GM12878 (cell line): ENCODE measurements around the gene ARHGAP22. TPM values are rescaled to one million over a fixed set of nuclear protein-coding genes. Genes with fewer than 3 reads are reported as not detected.

Experiments
- ATAC-seq: fragments of 200-7000 bp; cut with Tn5 transposase; 3 replicates; pipeline ENCODE4 v1.9.1; 2020; ENCODE audit warnings: mild to moderate bottlenecking, moderate library complexity
- BruUV-seq: library from RNA; stranded (reverse); fragments of 400-500 nt; replicated peaks from 2 replicates; lab custom pipeline; 2021; lab: Mats Ljungman, UMichigan
- CTCF ChIA-PET: fragments of 300-600 bp; sonication (Branson Sonifier 250); formaldehyde crosslinking; extraction: SDS; loops from one replicate; lab custom pipeline; 2021; ENCODE audit warnings: inconsistent platforms; lab: Yijun Ruan, JAX
- POLR2A ChIA-PET: fragments of 350-600 bp; formaldehyde crosslinking; extraction: SDS; loops from one replicate; lab custom pipeline; 2021; ENCODE audit warnings: inconsistent platforms; lab: Charles Lee
- RAD21 ChIA-PET: fragments of 300-600 bp; sonication (Branson Sonifier 250); formaldehyde crosslinking; loops from one replicate; lab custom pipeline; 2023; ENCODE audit warnings: antibody characterized with exemption; ENCODE audit not compliant: unreplicated experiment; lab: Charles Lee
- SMC1A ChIA-PET: fragments of 300-600 bp; sonication (Branson Sonifier 250); formaldehyde crosslinking; loops from one replicate; lab custom pipeline; 2023; ENCODE audit not compliant: unreplicated experiment, uncharacterized antibody; lab: Charles Lee
- DNase-seq: peaks from one replicate; pipeline ENCODE4 v3.0.0-alpha.2; 2011; ENCODE audit warnings: low read depth, low spot score
- FAIRE-seq: peaks from 3 replicates; lab custom pipeline; 2011; peaks lifted over from hg19 to GRCh38; lab: Jason Lieb, UNC
- H2AFZ ChIP-seq: 2 replicates; pipeline ENCODE4 v1.6.0; 2011; ENCODE audit warnings: low read depth, low read length, control low read depth; ENCODE audit not compliant: control insufficient read depth
- H3K27ac ChIP-seq: 2 replicates; pipeline ENCODE4 v1.5.1; 2011; ENCODE audit warnings: control low read depth; ENCODE audit not compliant: control insufficient read depth, insufficient read depth
- H3K27me3 ChIP-seq, 2 experiments: replicated peaks in 1 of 2; 2 replicates each; pipeline versions ENCODE4 v1.6.0 to v1.6.1; 2011; ENCODE audit warnings: low read length in 1 of 2; ENCODE audit not compliant: control insufficient read depth in 2 of 2, insufficient read depth in 2 of 2
- H3K36me3 ChIP-seq, 2 experiments: 2 replicates each; pipeline ENCODE4 v1.5.1; 2011; ENCODE audit warnings: low read length in 1 of 2; ENCODE audit not compliant: control insufficient read depth in 2 of 2, insufficient read depth in 2 of 2
- H3K4me1 ChIP-seq: 2 replicates; pipeline ENCODE4 v1.6.1; 2011; ENCODE audit warnings: mild to moderate bottlenecking, low read length, moderate library complexity, mixed read lengths; ENCODE audit not compliant: control insufficient read depth, insufficient read depth
- H3K4me2 ChIP-seq: 2 replicates; pipeline ENCODE4 v1.6.0; 2011; ENCODE audit warnings: control low read depth; ENCODE audit not compliant: control insufficient read depth, insufficient read depth
- H3K4me3 ChIP-seq: fragments of 200-600 bp; sonication (generic); 2 replicates; pipeline ENCODE4 v1.5.1; 2016
- H3K79me2 ChIP-seq: 2 replicates; pipeline ENCODE4 v1.6.0; 2011; ENCODE audit warnings: low read length; ENCODE audit not compliant: control insufficient read depth, insufficient read depth
- H3K9ac ChIP-seq: 2 replicates; pipeline ENCODE4 v1.8.0; 2011; ENCODE audit warnings: low read length, control low read depth, mixed read lengths; ENCODE audit not compliant: control insufficient read depth, insufficient read depth
- H3K9me3 ChIP-seq: replicated peaks from 3 replicates; pipeline ENCODE4 v1.5.1; 2011; ENCODE audit warnings: mild to moderate bottlenecking, low read length; ENCODE audit not compliant: control insufficient read depth, insufficient read depth
- H4K20me1 ChIP-seq: 2 replicates; pipeline ENCODE4 v1.6.0; 2011; ENCODE audit not compliant: control insufficient read depth, insufficient read depth
- CBX5 ChIP-seq: sonication (generic); IDR thresholded peaks from 2 replicates; pipeline ENCODE4 v1.6.1; 2016; ENCODE audit warnings: low read depth, moderate library complexity, mild to moderate bottlenecking, inconsistent platforms
- WGBS: methylation state at CpG from one replicate; pipeline ENCODE4 v1.1.6; 2016; ENCODE audit warnings: low lambda C conversion rate; ENCODE audit not compliant: insufficient replicate concordance, insufficient coverage; ENCODE audit errors: missing lambda C conversion rate; 5-methylcytosine and 5-hydroxymethylcytosine counted together
- in situ Hi-C: fragments of 300-500 bp; cut with MboI; formaldehyde crosslinking; loops from 9 replicates; pipeline ENCODE4 v1.14.3; 2018; ENCODE audit warnings: mixed read lengths
- intact Hi-C: fragments of 100-400 bp; cut with micrococcal nuclease; formaldehyde crosslinking; loops from one replicate; pipeline ENCODE4 v1.14.2; 2022; ENCODE audit not compliant: unreplicated experiment
- polyA plus RNA-seq, 11 experiments: library from polyadenylated mRNA; depleted of rRNA in 4 of 11; unstranded in 6 of 11; stranded (reverse) in 5 of 11; fragments of >200 nt; fragmentation: Nextera tagmentation in 4 of 11; fragmentation: Illumina TruSeq in 1 of 11; extraction: Ambion mirVana in 4 of 11; extraction: Trizol in 1 of 11; gene quantifications; 1 replicate in 1 of 11; 2 replicates in 10 of 11; pipeline versions ENCODE4 v1.2.1 to v1.2.3, GENCODE V29; 2011 to 2016; ENCODE audit warnings: inconsistent platforms in 2 of 11, missing spikeins in 2 of 11, low read depth in 1 of 11
- small RNA-seq: library from RNA; depleted of rRNA; stranded (forward); fragments of <200 nt; gene quantifications from one replicate; pipeline ENCODE3, GENCODE V24; 2014
- total RNA-seq, 4 experiments: library from RNA; depleted of rRNA in 3 of 4; stranded (reverse); fragments of >200 nt in 3 of 4; fragmentation: Illumina TruSeq in 1 of 4; extraction: Trizol in 1 of 4; gene quantifications; 2 replicates each; pipeline versions ENCODE4 v1.2.1 to v1.2.3, GENCODE V29; 2013 to 2021

ARHGAP22 gene
- total and polyA plus RNA-seq, 10 of the 15 experiments (the other 5 are each of a cell fraction or from before 2014, with no cell fraction given), result 0.07 to 0.61 (median 0.18) TPM; not detected in 5

- Histone ChIP-seq H3K36me3 (no peaks in the 10 kb centered on the region), H2AFZ (no peak overlapping the region), H3K9ac (no peak overlapping the region), H3K4me1 (peaks cover 8% of the 10 kb centered on the region; the same call in 1 of the 2 replicates), H4K20me1 (no peaks in the 10 kb centered on the region), H3K79me2 (no peaks in the 10 kb centered on the region), H3K27ac (no peak overlapping the region), H3K4me3 (no peak overlapping the region), H3K9me3 (no peaks in the 10 kb centered on the region), H3K4me2 (no peak overlapping the region), H3K27me3 (no peaks in the 10 kb centered on the region)
- ChIA-PET CTCF (interaction anchor here (0.7 to 2.1 kb wide), 3 partner anchors 9 to 151 kb away, joined by 3 to 7 read pairs (median 4); no protein-coding TSS in a partner anchor), POLR2A (no interaction called here), RAD21 (no interaction called here), SMC1A (interaction anchor here (0.9 kb wide), 1 partner anchor 10 kb away, joined by 3 read pairs; no protein-coding TSS in a partner anchor)
- intact Hi-C loops, result no loop called here
- 95% methylated on average over 4 of the region's 4 CpGs for WGBS
- in situ Hi-C loops, result no loop called here
- TF ChIP-seq CBX5, result no peak
- no peak for FAIRE-seq
- no peak for ATAC-seq
- BruUV-seq, result no TSS peak
- DNase-seq, result no peak
Observed at GRCh38 chr10:48398261-48398660, 206.6 kb downstream of the ARHGAP22 start.

Small RNA genes lying within 50 kb of the gene (small RNA-seq; reads per million reads assigned to genes)
- not detected for gene AC016397.1

Other genes with a start within 250 kb of the ARHGAP22 start
- gene WDFY4, start 79.8 kb upstream of the ARHGAP22 start, total RNA-seq (2014; rRNA removed), result 81.2 and 82.2 TPM in 2 replicates
- 36.3 and 38.1 TPM in 2 replicates for gene WDFY4, start 79.8 kb upstream of the ARHGAP22 start, total RNA-seq (2014; rRNA removed; fragmentation: Illumina TruSeq; extraction: Trizol)
- 132 and 136 TPM in 2 replicates for gene WDFY4, start 79.8 kb upstream of the ARHGAP22 start, total RNA-seq (2021)
- 24.4 and 58.0 TPM in 2 replicates for gene WDFY4, start 79.8 kb upstream of the ARHGAP22 start, polyA plus RNA-seq (2011; rRNA removed)
- 34.4 and 49.4 TPM in 2 replicates for gene WDFY4, start 79.8 kb upstream of the ARHGAP22 start, polyA plus RNA-seq (2014; fragmentation: Illumina TruSeq; extraction: Trizol)
- 10 to 100 TPM; 13.5 to 13.9 TPM for gene WDFY4, start 79.8 kb upstream of the ARHGAP22 start, polyA plus RNA-seq (2014; fragmentation: Nextera tagmentation; extraction: Ambion mirVana)
- gene WDFY4, start 79.8 kb upstream of the ARHGAP22 start, polyA plus RNA-seq (2014; rRNA removed), result 70.3 and 78.5 TPM in 2 replicates
- 10 to 100 TPM; 31.7 to 45.2 TPM for gene WDFY4, start 79.8 kb upstream of the ARHGAP22 start, polyA plus RNA-seq (2016; fragmentation: Nextera tagmentation; extraction: Ambion mirVana)